Measurements from ENCODE around the gene PIEZO2.

Gene PIEZO2

GRCh38 chr18:10798727-10799550 is 350.4 kb downstream of the PIEZO2 start:
- no peak for DNase-seq (ENCODE audit: extremely low read depth in 1 of 2, low read depth in 1 of 2)

- no peak for DNase-seq (ENCODE audit: extremely low read depth in 1 of 2, low read depth in 1 of 2)
These were observed 351.5 kb downstream of the PIEZO2 start for GRCh38 chr18:10797896-10798295.

GRCh38 chr18:10794771-10795170 is 354.6 kb downstream of the PIEZO2 start:
- DNase-seq (ENCODE audit: extremely low read depth in 1 of 2, low read depth in 1 of 2): no peak

- DNase-seq (ENCODE audit: extremely low read depth in 1 of 2, low read depth in 1 of 2): no peak
These were observed 355.5 kb downstream of the PIEZO2 start for GRCh38 chr18:10793730-10794370.

GRCh38 chr18:10792181-10792580 is 357.2 kb downstream of the PIEZO2 start:
- DNase-seq (ENCODE audit: extremely low read depth in 1 of 2, low read depth in 1 of 2): no peak

GRCh38 chr18:10791169-10791831 is 358.1 kb downstream of the PIEZO2 start:
- no peak for DNase-seq (ENCODE audit: extremely low read depth in 1 of 2, low read depth in 1 of 2)

- DNase-seq (ENCODE audit: extremely low read depth in 1 of 2, low read depth in 1 of 2): no peak
These were observed 360.2 kb downstream of the PIEZO2 start for GRCh38 chr18:10789180-10789579.

- DNase-seq (ENCODE audit: extremely low read depth in 1 of 2, low read depth in 1 of 2): peak; percentile 37 to 83
These were observed 362.0 kb downstream of the PIEZO2 start for GRCh38 chr18:10787293-10787901.

GRCh38 chr18:10785798-10786197 is 363.6 kb downstream of the PIEZO2 start:
- DNase-seq (ENCODE audit: extremely low read depth in 1 of 2, low read depth in 1 of 2): no peak

GRCh38 chr18:10784596-10785202 is 364.7 kb downstream of the PIEZO2 start:
- DNase-seq (ENCODE audit: extremely low read depth in 1 of 2, low read depth in 1 of 2): no peak

- no peak for DNase-seq (ENCODE audit: extremely low read depth in 1 of 2, low read depth in 1 of 2)
These were observed 365.4 kb downstream of the PIEZO2 start for GRCh38 chr18:10783941-10784340.

- no peak for DNase-seq (ENCODE audit: extremely low read depth in 1 of 2, low read depth in 1 of 2)
These were observed 372.9 kb downstream of the PIEZO2 start for GRCh38 chr18:10776493-10776892.

- no peak for DNase-seq (ENCODE audit: extremely low read depth in 1 of 2, low read depth in 1 of 2)
These were observed 374.3 kb downstream of the PIEZO2 start for GRCh38 chr18:10775026-10775425.

GRCh38 chr18:10771053-10771709 is 378.2 kb downstream of the PIEZO2 start:
- DNase-seq (ENCODE audit: extremely low read depth in 1 of 2, low read depth in 1 of 2): no peak

GRCh38 chr18:10770264-10770663 is 379.1 kb downstream of the PIEZO2 start:
- no peak for DNase-seq (ENCODE audit: extremely low read depth in 1 of 2, low read depth in 1 of 2)

- DNase-seq (ENCODE audit: extremely low read depth in 1 of 2, low read depth in 1 of 2): no peak
These were observed 381.1 kb downstream of the PIEZO2 start for GRCh38 chr18:10768221-10768620.

- no peak for DNase-seq (ENCODE audit: extremely low read depth in 1 of 2, low read depth in 1 of 2)
These were observed 381.7 kb downstream of the PIEZO2 start for GRCh38 chr18:10767658-10768057.

GRCh38 chr18:10760986-10761385 is 388.4 kb downstream of the PIEZO2 start:
- DNase-seq (ENCODE audit: extremely low read depth in 1 of 2, low read depth in 1 of 2): no peak

- DNase-seq (ENCODE audit: extremely low read depth in 1 of 2, low read depth in 1 of 2): no peak
These were observed 390.1 kb downstream of the PIEZO2 start for GRCh38 chr18:10759241-10759640.

- no peak for DNase-seq (ENCODE audit: extremely low read depth in 1 of 2, low read depth in 1 of 2)
These were observed 391.4 kb downstream of the PIEZO2 start for GRCh38 chr18:10757946-10758345.
